Hypothalamus (tissue), 51 donors: Measurements from ENCODE around the gene SLIT2.

ENCODE experiments used
- DNase-seq, 51 donors: peaks; one replicate each; lab custom pipeline; 2025; lab: John Stamatoyannopoulos, UW

SLIT2 gene

DNA sequence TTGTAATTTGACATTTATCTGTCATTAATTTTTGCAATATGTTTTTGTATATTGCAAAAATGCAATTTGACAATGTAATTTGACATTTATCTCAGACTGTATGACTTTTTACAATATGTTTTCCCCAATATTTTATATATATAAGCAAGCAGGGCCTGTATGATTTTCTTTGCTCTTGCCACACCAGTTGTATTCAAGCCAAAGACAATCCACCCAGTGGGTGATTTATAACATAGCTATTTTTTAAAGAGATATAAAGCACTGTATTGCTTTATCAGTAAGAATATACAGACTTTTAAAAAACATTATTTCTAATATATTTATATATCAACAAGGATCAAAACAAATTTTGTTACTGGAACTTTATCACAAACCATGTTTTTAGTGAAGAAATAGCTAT is 47.3 kb downstream of the SLIT2 start:
- no peak for DNase-seq

GRCh38 chr4:20299515-20299914 is 47.8 kb downstream of the SLIT2 start:
- DNase-seq = peak in 1 of 51 donors; percentile 21

DNA sequence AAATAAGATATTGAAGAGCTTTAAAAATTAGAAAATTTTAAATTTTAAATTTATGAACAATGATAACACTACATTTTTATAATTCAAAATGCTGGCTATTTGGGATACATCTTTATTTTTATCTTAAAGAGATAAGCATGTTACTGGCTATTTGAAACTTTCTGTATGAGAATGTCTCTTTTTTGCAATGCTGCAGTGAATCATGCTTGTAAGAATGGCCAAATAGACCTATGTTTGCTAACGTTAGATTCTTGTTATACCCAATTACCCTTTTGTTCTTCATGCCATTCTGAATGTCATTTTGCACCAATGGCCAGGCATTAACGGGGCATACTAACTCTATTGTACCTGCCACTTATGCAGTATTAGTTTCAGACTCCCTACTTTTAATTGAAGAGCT is 49.5 kb downstream of the SLIT2 start:
- DNase-seq = no peak
